ENCODE data around the gene VPREB1.

- TF ChIP-seq CTCF (IDR thresholded peaks at IDR 0.05): no peak
- no peak for TF ChIP-seq POLR2AphosphoS5 (IDR thresholded peaks at IDR 0.05; ENCODE audit: insufficient read depth in 1 of 2, low read depth in 1 of 2)
Measured at GRCh38 chr22:22208652-22209051, 35.9 kb upstream of the VPREB1 start.
